HepG2 (cell line): ENCODE results near the gene SLC13A5. TPM values are rescaled to one million over a fixed set of nuclear protein-coding genes. Genes with fewer than 3 reads are reported as not detected.
A peak's percentile ranks its signal among the peaks of the same experiment; 100 is the strongest.

ENCODE experiments used
- BORCS8-MEF2B ChIP-seq: sonication (generic); formaldehyde crosslinking; IDR thresholded peaks from 2 replicates; pipeline ENCODE4 v1.8.0; 2022; ENCODE audit warnings: mild to moderate bottlenecking, missing genetic modification reagents
- CC2D1A ChIP-seq: sonication (generic); formaldehyde crosslinking; IDR thresholded peaks from 2 replicates; pipeline ENCODE4 v1.8.1; 2023; ENCODE audit warnings: mild to moderate bottlenecking, missing genetic modification reagents
- GTF3A ChIP-seq: sonication (generic); formaldehyde crosslinking; conservative IDR thresholded peaks from 2 replicates; pipeline ENCODE4 v1.4.0; 2020; ENCODE audit warnings: mild to moderate bottlenecking, missing genetic modification reagents
- JUNB ChIP-seq: sonication (generic); formaldehyde crosslinking; IDR thresholded peaks from 2 replicates; pipeline ENCODE4 v1.8.0; 2022; ENCODE audit warnings: missing genetic modification reagents, mild to moderate bottlenecking, borderline replicate concordance
- JUND ChIP-seq: sonication (generic); formaldehyde crosslinking; IDR thresholded peaks from 2 replicates; pipeline ENCODE4 v1.8.0; 2022; ENCODE audit warnings: mild to moderate bottlenecking, missing genetic modification reagents
- MAFK ChIP-seq, 2 experiments: IDR thresholded peaks in 1 of 2; conservative IDR thresholded peaks in 1 of 2; 2 replicates each; pipeline ENCODE4 v1.6.1; 2011; ENCODE audit warnings: improper control_type of control experiment in 2 of 2, low read length in 2 of 2
- MEF2D ChIP-seq: sonication (generic); formaldehyde crosslinking; IDR thresholded peaks from 2 replicates; pipeline ENCODE4 v1.5.1; 2020; ENCODE audit warnings: mild to moderate bottlenecking, missing genetic modification reagents
- POLR2A ChIP-seq, 2 experiments: IDR thresholded peaks; 2 replicates each; pipeline ENCODE4 v1.6.1; 2011; ENCODE audit warnings: low read depth in 2 of 2, low read length in 2 of 2, mild to moderate bottlenecking in 1 of 2, moderate library complexity in 1 of 2; ENCODE audit not compliant: insufficient read depth in 1 of 2
- PTBP1 ChIP-seq: fragments of 200-400 bp; formaldehyde crosslinking; IDR thresholded peaks from 2 replicates; pipeline ENCODE4 v1.6.1; 2018; ENCODE audit warnings: low read length, low read depth; ENCODE audit not compliant: poor library complexity, severe bottlenecking
- SNRNP70 ChIP-seq: fragments of 200-400 bp; formaldehyde crosslinking; IDR thresholded peaks from 2 replicates; pipeline ENCODE4 v1.6.1; 2017; ENCODE audit warnings: mild to moderate bottlenecking, low read depth, low read length, moderate library complexity
- SUZ12 ChIP-seq: fragments of 150-350 bp; IDR thresholded peaks from 2 replicates; pipeline ENCODE4 v1.6.1; 2014; ENCODE audit warnings: low read depth, low read length
- ZNF343 ChIP-seq: sonication (generic); formaldehyde crosslinking; IDR thresholded peaks from 2 replicates; pipeline ENCODE4 v1.4.0; 2020; ENCODE audit warnings: mild to moderate bottlenecking, missing genetic modification reagents
- ZNF776 ChIP-seq: sonication (generic); formaldehyde crosslinking; IDR thresholded peaks from 2 replicates; pipeline ENCODE4 v1.4.0; 2020; ENCODE audit warnings: mild to moderate bottlenecking, missing genetic modification reagents
- polyA plus RNA-seq, 8 experiments: library from polyadenylated mRNA; depleted of rRNA in 3 of 8; stranded (reverse) in 7 of 8; unstranded in 1 of 8; fragments of >200 nt; fragmentation: Illumina TruSeq in 4 of 8; extraction: Trizol in 4 of 8; gene quantifications; 2 replicates each; pipeline versions ENCODE4 v1.2.1 to v1.2.3, GENCODE V29; 2011 to 2016; ENCODE audit warnings: low read depth in 4 of 8, missing spikeins in 1 of 8, mixed read lengths in 1 of 8; ENCODE audit not compliant: insufficient read depth in 1 of 8
- total RNA-seq, 5 experiments: library from RNA; depleted of rRNA; stranded (reverse); fragments of >200 nt; fragmentation: Illumina TruSeq; extraction: Trizol; gene quantifications; 2 replicates each; pipeline ENCODE4 v1.2.3, GENCODE V29; 2016; ENCODE audit warnings: low read depth in 1 of 5
- TF ChIP-seq, protein P1 (sequence below): sonication (generic); formaldehyde crosslinking; conservative IDR thresholded peaks from 2 replicates; pipeline ENCODE4 v1.4.0; 2020; ENCODE audit warnings: missing genetic modification reagents
- TF ChIP-seq, protein P2 (sequence below): sonication (generic); formaldehyde crosslinking; IDR thresholded peaks from 2 replicates; pipeline ENCODE4 v1.4.0; 2020; ENCODE audit warnings: missing genetic modification reagents, mild to moderate bottlenecking, borderline replicate concordance
- TF ChIP-seq, protein P3 (sequence below): sonication (generic); formaldehyde crosslinking; IDR thresholded peaks from 2 replicates; pipeline ENCODE4 v1.5.1; 2020; ENCODE audit warnings: mild to moderate bottlenecking, missing genetic modification reagents, borderline replicate concordance
- TF ChIP-seq, protein P4 (sequence below): sonication (generic); formaldehyde crosslinking; IDR thresholded peaks from 2 replicates; pipeline ENCODE4 v1.4.0; 2020; ENCODE audit warnings: missing genetic modification reagents
- TF ChIP-seq, protein P5 (sequence below): sonication (generic); formaldehyde crosslinking; IDR thresholded peaks from 2 replicates; pipeline ENCODE4 v1.9.0; 2022; ENCODE audit warnings: missing genetic modification reagents, mild to moderate bottlenecking, borderline replicate concordance
- TF ChIP-seq, protein P6 (sequence below): sonication (generic); formaldehyde crosslinking; conservative IDR thresholded peaks from 2 replicates; pipeline ENCODE4 v1.8.0; 2022; ENCODE audit warnings: low read depth, missing genetic modification reagents
- TF ChIP-seq, protein P7 (sequence below): sonication (generic); formaldehyde crosslinking; conservative IDR thresholded peaks from 2 replicates; pipeline ENCODE4 v1.4.0; 2020; ENCODE audit warnings: missing genetic modification reagents

The SLC13A5 gene
- total and polyA plus RNA-seq, 2 of the 13 experiments (the other 11 are each of a cell fraction or from before 2014, with no cell fraction given): 42.8 to 310 TPM

DNA sequence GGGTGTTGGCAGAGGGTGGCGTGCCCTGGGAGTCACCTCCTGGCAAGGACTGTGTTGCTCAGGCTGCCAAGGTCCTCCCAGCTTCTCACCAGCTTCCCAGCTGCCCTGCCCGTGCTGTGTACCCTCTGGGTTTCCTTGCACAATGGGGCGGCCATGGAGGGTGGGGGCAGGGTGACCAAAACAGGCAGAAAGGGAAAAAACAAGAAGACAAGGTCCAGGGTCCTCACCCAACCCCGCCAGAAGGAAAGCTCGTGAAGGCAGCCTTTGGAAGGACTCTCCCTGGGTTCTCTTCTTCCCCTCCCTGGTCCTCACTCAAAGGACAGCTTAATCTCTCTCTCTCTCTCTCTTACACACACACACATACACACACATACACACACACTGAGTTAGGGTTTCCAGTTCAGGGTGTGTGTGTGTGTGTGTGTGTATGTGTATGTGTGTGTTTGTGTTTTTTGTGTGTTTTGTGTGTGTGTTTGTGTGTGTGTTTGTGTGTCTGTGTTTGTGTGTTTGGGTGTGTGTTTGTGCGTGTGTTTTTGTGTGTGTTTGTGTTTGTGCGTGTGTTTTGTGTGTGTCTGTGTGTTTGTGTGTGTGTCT lies 2.0 kb downstream of the SLC13A5 start (continued):
- TF ChIP-seq PTBP1 (no peak), ZNF776 (CRISPR knock-in tag) (no peak), GTF3A (CRISPR knock-in tag) (no peak), POLR2A (IDR thresholded peaks at IDR 0.05; ENCODE audit: insufficient read depth in 1 of 2, low read depth in 2 of 2, low read length in 2 of 2) (peak in 1 of 2 experiments; percentile 49; a peak in 2 of 4 replicates), JUNB (CRISPR knock-in tag) (peak; percentile 73), SUZ12 (no peak), MAFK (conservative IDR thresholded peaks at IDR 0.05 in 1 of 2, IDR thresholded peaks at IDR 0.05 in 1 of 2; ENCODE audit: low read length in 2 of 2) (no peak), MEF2D (CRISPR knock-in tag) (no peak), JUND (CRISPR knock-in tag) (no peak), ZNF343 (CRISPR knock-in tag) (peak; percentile 37; the same call in 1 of the 2 replicates), SNRNP70 (no peak), CC2D1A (CRISPR knock-in tag) (no peak), BORCS8-MEF2B (no peak)
- TF ChIP-seq, protein P1, sequence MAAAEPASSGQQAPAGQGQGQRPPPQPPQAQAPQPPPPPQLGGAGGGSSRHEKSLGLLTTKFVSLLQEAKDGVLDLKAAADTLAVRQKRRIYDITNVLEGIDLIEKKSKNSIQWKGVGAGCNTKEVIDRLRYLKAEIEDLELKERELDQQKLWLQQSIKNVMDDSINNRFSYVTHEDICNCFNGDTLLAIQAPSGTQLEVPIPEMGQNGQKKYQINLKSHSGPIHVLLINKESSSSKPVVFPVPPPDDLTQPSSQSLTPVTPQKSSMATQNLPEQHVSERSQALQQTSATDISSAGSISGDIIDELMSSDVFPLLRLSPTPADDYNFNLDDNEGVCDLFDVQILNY (CRISPR knock-in tag): no peak
- TF ChIP-seq, protein P2, sequence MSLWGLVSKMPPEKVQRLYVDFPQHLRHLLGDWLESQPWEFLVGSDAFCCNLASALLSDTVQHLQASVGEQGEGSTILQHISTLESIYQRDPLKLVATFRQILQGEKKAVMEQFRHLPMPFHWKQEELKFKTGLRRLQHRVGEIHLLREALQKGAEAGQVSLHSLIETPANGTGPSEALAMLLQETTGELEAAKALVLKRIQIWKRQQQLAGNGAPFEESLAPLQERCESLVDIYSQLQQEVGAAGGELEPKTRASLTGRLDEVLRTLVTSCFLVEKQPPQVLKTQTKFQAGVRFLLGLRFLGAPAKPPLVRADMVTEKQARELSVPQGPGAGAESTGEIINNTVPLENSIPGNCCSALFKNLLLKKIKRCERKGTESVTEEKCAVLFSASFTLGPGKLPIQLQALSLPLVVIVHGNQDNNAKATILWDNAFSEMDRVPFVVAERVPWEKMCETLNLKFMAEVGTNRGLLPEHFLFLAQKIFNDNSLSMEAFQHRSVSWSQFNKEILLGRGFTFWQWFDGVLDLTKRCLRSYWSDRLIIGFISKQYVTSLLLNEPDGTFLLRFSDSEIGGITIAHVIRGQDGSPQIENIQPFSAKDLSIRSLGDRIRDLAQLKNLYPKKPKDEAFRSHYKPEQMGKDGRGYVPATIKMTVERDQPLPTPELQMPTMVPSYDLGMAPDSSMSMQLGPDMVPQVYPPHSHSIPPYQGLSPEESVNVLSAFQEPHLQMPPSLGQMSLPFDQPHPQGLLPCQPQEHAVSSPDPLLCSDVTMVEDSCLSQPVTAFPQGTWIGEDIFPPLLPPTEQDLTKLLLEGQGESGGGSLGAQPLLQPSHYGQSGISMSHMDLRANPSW (CRISPR knock-in tag): no peak
- TF ChIP-seq, protein P3, sequence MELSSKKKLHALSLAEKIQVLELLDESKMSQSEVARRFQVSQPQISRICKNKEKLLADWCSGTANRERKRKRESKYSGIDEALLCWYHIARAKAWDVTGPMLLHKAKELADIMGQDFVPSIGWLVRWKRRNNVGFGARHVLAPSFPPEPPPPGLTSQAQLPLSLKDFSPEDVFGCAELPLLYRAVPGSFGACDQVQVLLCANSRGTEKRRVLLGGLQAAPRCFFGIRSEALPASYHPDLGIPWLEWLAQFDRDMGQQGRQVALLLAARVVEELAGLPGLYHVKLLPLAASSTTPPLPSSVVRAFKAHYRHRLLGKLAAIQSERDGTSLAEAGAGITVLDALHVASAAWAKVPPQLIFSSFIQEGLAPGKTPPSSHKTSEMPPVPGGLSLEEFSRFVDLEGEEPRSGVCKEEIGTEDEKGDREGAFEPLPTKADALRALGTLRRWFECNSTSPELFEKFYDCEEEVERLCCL (CRISPR knock-in tag): no peak
- TF ChIP-seq, protein P4, sequence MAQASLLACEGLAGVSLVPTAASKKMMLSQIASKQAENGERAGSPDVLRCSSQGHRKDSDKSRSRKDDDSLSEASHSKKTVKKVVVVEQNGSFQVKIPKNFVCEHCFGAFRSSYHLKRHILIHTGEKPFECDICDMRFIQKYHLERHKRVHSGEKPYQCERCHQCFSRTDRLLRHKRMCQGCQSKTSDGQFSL (CRISPR knock-in tag): no peak
- TF ChIP-seq, protein P5, sequence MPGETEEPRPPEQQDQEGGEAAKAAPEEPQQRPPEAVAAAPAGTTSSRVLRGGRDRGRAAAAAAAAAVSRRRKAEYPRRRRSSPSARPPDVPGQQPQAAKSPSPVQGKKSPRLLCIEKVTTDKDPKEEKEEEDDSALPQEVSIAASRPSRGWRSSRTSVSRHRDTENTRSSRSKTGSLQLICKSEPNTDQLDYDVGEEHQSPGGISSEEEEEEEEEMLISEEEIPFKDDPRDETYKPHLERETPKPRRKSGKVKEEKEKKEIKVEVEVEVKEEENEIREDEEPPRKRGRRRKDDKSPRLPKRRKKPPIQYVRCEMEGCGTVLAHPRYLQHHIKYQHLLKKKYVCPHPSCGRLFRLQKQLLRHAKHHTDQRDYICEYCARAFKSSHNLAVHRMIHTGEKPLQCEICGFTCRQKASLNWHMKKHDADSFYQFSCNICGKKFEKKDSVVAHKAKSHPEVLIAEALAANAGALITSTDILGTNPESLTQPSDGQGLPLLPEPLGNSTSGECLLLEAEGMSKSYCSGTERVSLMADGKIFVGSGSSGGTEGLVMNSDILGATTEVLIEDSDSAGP: no peak
- TF ChIP-seq, protein P6, sequence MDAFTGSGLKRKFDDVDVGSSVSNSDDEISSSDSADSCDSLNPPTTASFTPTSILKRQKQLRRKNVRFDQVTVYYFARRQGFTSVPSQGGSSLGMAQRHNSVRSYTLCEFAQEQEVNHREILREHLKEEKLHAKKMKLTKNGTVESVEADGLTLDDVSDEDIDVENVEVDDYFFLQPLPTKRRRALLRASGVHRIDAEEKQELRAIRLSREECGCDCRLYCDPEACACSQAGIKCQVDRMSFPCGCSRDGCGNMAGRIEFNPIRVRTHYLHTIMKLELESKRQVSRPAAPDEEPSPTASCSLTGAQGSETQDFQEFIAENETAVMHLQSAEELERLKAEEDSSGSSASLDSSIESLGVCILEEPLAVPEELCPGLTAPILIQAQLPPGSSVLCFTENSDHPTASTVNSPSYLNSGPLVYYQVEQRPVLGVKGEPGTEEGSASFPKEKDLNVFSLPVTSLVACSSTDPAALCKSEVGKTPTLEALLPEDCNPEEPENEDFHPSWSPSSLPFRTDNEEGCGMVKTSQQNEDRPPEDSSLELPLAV (CRISPR knock-in tag): no peak
- TF ChIP-seq, protein P7, sequence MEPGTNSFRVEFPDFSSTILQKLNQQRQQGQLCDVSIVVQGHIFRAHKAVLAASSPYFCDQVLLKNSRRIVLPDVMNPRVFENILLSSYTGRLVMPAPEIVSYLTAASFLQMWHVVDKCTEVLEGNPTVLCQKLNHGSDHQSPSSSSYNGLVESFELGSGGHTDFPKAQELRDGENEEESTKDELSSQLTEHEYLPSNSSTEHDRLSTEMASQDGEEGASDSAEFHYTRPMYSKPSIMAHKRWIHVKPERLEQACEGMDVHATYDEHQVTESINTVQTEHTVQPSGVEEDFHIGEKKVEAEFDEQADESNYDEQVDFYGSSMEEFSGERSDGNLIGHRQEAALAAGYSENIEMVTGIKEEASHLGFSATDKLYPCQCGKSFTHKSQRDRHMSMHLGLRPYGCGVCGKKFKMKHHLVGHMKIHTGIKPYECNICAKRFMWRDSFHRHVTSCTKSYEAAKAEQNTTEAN (CRISPR knock-in tag): peak; percentile 18; the same call in 1 of the 2 replicates
